ENCODE results near the gene GALNT13. TPM values are rescaled to one million over a fixed set of nuclear protein-coding genes. Genes with fewer than 3 reads are reported as not detected.

GALNT13 gene
- total RNA-seq, 4 donors from 2014 or later: 2.1 to 18.3 (median 13.3) TPM

- no peak for TF ChIP-seq CTCF (IDR thresholded peaks at IDR 0.05; ENCODE audit: low read depth)
Observed at GRCh38 chr2:154386186-154386585, 514.5 kb downstream of the GALNT13 start.

GRCh38 chr2:154391051-154391450, 519.3 kb downstream of the GALNT13 start:
- no peak for TF ChIP-seq CTCF (IDR thresholded peaks at IDR 0.05; ENCODE audit: low read depth)

GRCh38 chr2:154392256-154392655, 520.5 kb downstream of the GALNT13 start:
- no peak for TF ChIP-seq CTCF (IDR thresholded peaks at IDR 0.05; ENCODE audit: low read depth)

- TF ChIP-seq CTCF (IDR thresholded peaks at IDR 0.05; ENCODE audit: low read depth): no peak
Observed at GRCh38 chr2:154394600-154394999, 522.9 kb downstream of the GALNT13 start.

GRCh38 chr2:154400563-154401290, 529.0 kb downstream of the GALNT13 start:
- TF ChIP-seq CTCF (IDR thresholded peaks at IDR 0.05; ENCODE audit: low read depth): no peak

GRCh38 chr2:154402213-154402612, 530.5 kb downstream of the GALNT13 start:
- TF ChIP-seq CTCF (IDR thresholded peaks at IDR 0.05; ENCODE audit: low read depth): no peak

- no peak for TF ChIP-seq CTCF (IDR thresholded peaks at IDR 0.05; ENCODE audit: low read depth)
Observed at GRCh38 chr2:154403242-154403790, 531.6 kb downstream of the GALNT13 start.

Data from subcutaneous adipose tissue (tissue), 4 donors.